ENCODE results near the gene MYBBP1A. TPM values are rescaled to one million over a fixed set of nuclear protein-coding genes. Genes with fewer than 3 reads are reported as not detected.

The MYBBP1A gene
- total RNA-seq, 1 experiment from 2014 or later = 163 TPM

DNA sequence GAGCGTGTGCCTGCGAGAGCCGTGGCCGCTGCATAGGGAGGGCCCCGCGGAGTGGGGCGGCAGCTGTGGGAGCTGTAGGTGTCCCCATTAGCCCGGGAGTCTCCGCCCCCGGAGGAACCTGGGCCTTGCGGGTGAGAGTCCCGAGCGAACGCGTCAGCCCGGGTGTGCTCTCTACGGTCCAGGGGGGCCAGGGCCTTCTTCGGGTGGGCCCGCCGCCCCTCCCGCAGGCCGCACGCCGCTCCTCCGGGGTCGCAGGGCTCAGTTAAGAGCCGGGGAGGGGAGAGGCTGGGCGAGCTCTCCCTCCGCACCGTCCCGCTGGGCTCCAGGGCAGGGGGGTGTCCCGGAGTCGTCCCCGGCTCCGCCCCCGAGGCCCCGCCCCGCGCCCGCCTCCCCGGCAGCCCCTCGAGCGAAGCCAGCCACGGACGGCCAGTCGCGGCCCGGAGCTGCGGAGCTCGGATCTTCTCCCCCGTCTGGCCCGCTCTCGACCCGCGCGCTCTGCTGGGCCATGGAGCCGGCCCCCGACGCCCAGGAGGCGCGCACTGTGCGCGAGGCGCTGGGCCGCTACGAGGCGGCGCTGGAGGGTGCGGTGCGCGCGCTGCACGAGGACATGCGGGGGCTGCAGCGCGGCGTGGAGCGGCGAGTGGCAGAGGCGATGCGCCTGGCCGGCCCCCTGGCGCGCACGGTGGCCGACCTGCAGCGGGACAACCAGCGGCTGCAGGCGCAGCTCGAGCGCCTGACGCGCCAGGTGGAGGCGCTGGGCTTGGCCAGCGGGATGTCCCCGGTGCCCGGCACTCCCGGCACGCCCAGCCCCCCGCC is 29.1 kb upstream of the MYBBP1A start, which contains the start of gene SMTNL2 (continued):
- TF ChIP-seq, protein P1, sequence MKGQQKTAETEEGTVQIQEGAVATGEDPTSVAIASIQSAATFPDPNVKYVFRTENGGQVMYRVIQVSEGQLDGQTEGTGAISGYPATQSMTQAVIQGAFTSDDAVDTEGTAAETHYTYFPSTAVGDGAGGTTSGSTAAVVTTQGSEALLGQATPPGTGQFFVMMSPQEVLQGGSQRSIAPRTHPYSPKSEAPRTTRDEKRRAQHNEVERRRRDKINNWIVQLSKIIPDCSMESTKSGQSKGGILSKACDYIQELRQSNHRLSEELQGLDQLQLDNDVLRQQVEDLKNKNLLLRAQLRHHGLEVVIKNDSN (CRISPR knock-in tag; IDR thresholded peaks at IDR 0.05) = no peak
- TF ChIP-seq, protein P2, sequence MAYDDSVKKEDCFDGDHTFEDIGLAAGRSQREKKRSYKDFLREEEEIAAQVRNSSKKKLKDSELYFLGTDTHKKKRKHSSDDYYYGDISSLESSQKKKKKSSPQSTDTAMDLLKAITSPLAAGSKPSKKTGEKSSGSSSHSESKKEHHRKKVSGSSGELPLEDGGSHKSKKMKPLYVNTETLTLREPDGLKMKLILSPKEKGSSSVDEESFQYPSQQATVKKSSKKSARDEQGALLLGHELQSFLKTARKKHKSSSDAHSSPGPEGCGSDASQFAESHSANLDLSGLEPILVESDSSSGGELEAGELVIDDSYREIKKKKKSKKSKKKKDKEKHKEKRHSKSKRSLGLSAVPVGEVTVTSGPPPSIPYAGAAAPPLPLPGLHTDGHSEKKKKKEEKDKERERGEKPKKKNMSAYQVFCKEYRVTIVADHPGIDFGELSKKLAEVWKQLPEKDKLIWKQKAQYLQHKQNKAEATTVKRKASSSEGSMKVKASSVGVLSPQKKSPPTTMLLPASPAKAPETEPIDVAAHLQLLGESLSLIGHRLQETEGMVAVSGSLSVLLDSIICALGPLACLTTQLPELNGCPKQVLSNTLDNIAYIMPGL (CRISPR knock-in tag; IDR thresholded peaks at IDR 0.05) = peak; percentile 59; the same call in 1 of the 2 replicates
- TF ChIP-seq MXD4 (CRISPR knock-in tag; IDR thresholded peaks at IDR 0.05; ENCODE audit: borderline replicate concordance) = no peak
- 0 out of 2 replicates have a peak, but pooled peaks have one; percentile 49 for TF ChIP-seq RELA (CRISPR knock-in tag; IDR thresholded peaks at IDR 0.05; ENCODE audit: borderline replicate concordance)
- TF ChIP-seq IRF2 (CRISPR knock-in tag; IDR thresholded peaks at IDR 0.05; ENCODE audit: borderline replicate concordance, low read depth) = no peak
- TF ChIP-seq TEAD1 (CRISPR knock-in tag; IDR thresholded peaks at IDR 0.05) = 0 out of 2 replicates have a peak, but pooled peaks have one; percentile 26
- TF ChIP-seq RORB (CRISPR knock-in tag; IDR thresholded peaks at IDR 0.05) = no peak
- TF ChIP-seq, protein P3, sequence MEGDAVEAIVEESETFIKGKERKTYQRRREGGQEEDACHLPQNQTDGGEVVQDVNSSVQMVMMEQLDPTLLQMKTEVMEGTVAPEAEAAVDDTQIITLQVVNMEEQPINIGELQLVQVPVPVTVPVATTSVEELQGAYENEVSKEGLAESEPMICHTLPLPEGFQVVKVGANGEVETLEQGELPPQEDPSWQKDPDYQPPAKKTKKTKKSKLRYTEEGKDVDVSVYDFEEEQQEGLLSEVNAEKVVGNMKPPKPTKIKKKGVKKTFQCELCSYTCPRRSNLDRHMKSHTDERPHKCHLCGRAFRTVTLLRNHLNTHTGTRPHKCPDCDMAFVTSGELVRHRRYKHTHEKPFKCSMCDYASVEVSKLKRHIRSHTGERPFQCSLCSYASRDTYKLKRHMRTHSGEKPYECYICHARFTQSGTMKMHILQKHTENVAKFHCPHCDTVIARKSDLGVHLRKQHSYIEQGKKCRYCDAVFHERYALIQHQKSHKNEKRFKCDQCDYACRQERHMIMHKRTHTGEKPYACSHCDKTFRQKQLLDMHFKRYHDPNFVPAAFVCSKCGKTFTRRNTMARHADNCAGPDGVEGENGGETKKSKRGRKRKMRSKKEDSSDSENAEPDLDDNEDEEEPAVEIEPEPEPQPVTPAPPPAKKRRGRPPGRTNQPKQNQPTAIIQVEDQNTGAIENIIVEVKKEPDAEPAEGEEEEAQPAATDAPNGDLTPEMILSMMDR (IDR thresholded peaks at IDR 0.05) = no peak
- TF ChIP-seq, protein P4, sequence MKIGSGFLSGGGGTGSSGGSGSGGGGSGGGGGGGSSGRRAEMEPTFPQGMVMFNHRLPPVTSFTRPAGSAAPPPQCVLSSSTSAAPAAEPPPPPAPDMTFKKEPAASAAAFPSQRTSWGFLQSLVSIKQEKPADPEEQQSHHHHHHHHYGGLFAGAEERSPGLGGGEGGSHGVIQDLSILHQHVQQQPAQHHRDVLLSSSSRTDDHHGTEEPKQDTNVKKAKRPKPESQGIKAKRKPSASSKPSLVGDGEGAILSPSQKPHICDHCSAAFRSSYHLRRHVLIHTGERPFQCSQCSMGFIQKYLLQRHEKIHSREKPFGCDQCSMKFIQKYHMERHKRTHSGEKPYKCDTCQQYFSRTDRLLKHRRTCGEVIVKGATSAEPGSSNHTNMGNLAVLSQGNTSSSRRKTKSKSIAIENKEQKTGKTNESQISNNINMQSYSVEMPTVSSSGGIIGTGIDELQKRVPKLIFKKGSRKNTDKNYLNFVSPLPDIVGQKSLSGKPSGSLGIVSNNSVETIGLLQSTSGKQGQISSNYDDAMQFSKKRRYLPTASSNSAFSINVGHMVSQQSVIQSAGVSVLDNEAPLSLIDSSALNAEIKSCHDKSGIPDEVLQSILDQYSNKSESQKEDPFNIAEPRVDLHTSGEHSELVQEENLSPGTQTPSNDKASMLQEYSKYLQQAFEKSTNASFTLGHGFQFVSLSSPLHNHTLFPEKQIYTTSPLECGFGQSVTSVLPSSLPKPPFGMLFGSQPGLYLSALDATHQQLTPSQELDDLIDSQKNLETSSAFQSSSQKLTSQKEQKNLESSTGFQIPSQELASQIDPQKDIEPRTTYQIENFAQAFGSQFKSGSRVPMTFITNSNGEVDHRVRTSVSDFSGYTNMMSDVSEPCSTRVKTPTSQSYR (CRISPR knock-in tag; IDR thresholded peaks at IDR 0.05) = no peak
- 0 out of 2 replicates have a peak, but pooled peaks have one; percentile 30 for TF ChIP-seq ZNF263 (CRISPR knock-in tag; IDR thresholded peaks at IDR 0.05; ENCODE audit: low read depth)
- TF ChIP-seq, protein P5, sequence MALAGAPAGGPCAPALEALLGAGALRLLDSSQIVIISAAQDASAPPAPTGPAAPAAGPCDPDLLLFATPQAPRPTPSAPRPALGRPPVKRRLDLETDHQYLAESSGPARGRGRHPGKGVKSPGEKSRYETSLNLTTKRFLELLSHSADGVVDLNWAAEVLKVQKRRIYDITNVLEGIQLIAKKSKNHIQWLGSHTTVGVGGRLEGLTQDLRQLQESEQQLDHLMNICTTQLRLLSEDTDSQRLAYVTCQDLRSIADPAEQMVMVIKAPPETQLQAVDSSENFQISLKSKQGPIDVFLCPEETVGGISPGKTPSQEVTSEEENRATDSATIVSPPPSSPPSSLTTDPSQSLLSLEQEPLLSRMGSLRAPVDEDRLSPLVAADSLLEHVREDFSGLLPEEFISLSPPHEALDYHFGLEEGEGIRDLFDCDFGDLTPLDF (CRISPR knock-in tag; IDR thresholded peaks at IDR 0.05) = no peak
- TF ChIP-seq GTF2I (CRISPR knock-in tag; conservative IDR thresholded peaks at IDR 0.05) = no peak
- TF ChIP-seq, protein P6, sequence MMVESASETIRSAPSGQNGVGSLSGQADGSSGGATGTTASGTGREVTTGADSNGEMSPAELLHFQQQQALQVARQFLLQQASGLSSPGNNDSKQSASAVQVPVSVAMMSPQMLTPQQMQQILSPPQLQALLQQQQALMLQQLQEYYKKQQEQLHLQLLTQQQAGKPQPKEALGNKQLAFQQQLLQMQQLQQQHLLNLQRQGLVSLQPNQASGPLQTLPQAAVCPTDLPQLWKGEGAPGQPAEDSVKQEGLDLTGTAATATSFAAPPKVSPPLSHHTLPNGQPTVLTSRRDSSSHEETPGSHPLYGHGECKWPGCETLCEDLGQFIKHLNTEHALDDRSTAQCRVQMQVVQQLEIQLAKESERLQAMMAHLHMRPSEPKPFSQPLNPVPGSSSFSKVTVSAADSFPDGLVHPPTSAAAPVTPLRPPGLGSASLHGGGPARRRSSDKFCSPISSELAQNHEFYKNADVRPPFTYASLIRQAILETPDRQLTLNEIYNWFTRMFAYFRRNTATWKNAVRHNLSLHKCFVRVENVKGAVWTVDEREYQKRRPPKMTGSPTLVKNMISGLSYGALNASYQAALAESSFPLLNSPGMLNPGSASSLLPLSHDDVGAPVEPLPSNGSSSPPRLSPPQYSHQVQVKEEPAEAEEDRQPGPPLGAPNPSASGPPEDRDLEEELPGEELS (CRISPR knock-in tag; IDR thresholded peaks at IDR 0.05) = peak; percentile 82
- TF ChIP-seq CREM (CRISPR knock-in tag; IDR thresholded peaks at IDR 0.05) = peak; percentile 56; the same call in 1 of the 2 replicates

DNA sequence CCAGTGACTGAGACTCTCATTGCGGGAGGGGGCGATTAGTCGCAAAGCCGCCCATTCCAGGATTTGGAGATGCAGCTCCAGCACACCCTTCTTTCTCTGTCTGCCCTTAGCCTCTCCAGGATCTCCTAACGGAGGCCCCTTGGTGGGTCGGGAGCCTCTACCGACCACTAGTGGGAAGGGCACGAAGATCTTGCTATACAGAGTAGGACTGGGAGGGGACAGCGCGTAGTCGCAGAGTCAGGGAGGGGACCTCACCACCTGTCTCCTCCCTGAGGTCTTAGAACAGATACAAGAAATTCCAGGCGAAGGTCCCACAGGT is 28.6 kb upstream of the MYBBP1A start:
- Mint-ChIP-seq H3K27ac (no peak overlapping the region), H3K9me3 (no peaks in the 10 kb centered on the region), H3K4me3 (peak overlapping the region; percentile 86), H3K27me3 (ENCODE audit: low read depth) (peaks cover 40% of the 10 kb centered on the region), H3K36me3 (no peaks in the 10 kb centered on the region), H3K4me1 (peaks cover 22% of the 10 kb centered on the region)
- TF ChIP-seq TP53 (CRISPR knock-in tag; IDR thresholded peaks at IDR 0.05) (no peak), NFATC4 (CRISPR knock-in tag; IDR thresholded peaks at IDR 0.05) (no peak), SMAD4 (CRISPR knock-in tag; IDR thresholded peaks at IDR 0.05) (no peak)
- TF ChIP-seq, protein P3 (IDR thresholded peaks at IDR 0.05) = peak; percentile 24; the same call in 1 of the 2 replicates
- TF ChIP-seq, protein P7, sequence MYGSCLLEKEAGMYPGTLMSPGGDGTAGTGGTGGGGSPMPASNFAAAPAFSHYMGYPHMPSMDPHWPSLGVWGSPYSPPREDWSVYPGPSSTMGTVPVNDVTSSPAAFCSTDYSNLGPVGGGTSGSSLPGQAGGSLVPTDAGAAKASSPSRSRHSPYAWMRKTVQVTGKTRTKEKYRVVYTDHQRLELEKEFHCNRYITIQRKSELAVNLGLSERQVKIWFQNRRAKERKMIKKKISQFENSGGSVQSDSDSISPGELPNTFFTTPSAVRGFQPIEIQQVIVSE (CRISPR knock-in tag; IDR thresholded peaks at IDR 0.05; ENCODE audit: borderline replicate concordance) = no peak
- TF ChIP-seq, protein P6 (CRISPR knock-in tag; IDR thresholded peaks at IDR 0.05) = no peak
- peak; percentile 60 for DNase-seq (ENCODE audit: low spot score)
- POLR2A ChIA-PET = no interaction called here
- CTCF ChIA-PET = interaction anchor here (0.5 to 2.7 kb wide), 9 partner anchors 10 to 452 kb away, joined by 3 to 35 read pairs (median 4); partner anchors contain the start of gene GGT6
- peak; percentile 76 for ATAC-seq
